Left ventricle myocardium inferior (tissue), 1 donor: ENCODE results near the gene NUDT14. TPM values are rescaled to one million over a fixed set of nuclear protein-coding genes. Genes with fewer than 3 reads are reported as not detected.

Experiments
- DNase-seq: peaks from one replicate; pipeline ENCODE4 v3.0.0-alpha.2; 2020
- H3K27ac ChIP-seq: fragments of 200-600 bp; replicated peaks from 2 replicates; pipeline ENCODE4 v1.8.0; 2021
- H3K27me3 ChIP-seq: fragments of 200-600 bp; 2 replicates; pipeline ENCODE4 v1.8.0; 2021; ENCODE audit warnings: low read depth
- H3K36me3 ChIP-seq: fragments of 200-600 bp; 2 replicates; pipeline ENCODE4 v1.8.0; 2021
- H3K4me1 ChIP-seq: fragments of 200-600 bp; 2 replicates; pipeline ENCODE4 v1.8.0; 2021
- H3K4me3 ChIP-seq: fragments of 200-600 bp; 2 replicates; pipeline ENCODE4 v1.8.0; 2021; ENCODE audit warnings: mild to moderate bottlenecking, moderate library complexity
- H3K9me3 ChIP-seq: fragments of 200-600 bp; replicated peaks from 2 replicates; pipeline ENCODE4 v1.8.0; 2021
- intact Hi-C: fragments of 100-400 bp; cut with micrococcal nuclease; formaldehyde crosslinking; loops from one replicate; pipeline ENCODE4 v1.11.0; 2022
- total RNA-seq: library from RNA; stranded (reverse); fragmentation: NEBNext Ultra II Directional; extraction: Animal tissue kit (Norgen Biotek cat#: 25700); gene quantifications from one replicate; pipeline ENCODE4 v1.2.1, GENCODE V29; 2021
- TF ChIP-seq, protein P1 (sequence below): fragments of 200-600 bp; IDR thresholded peaks from 2 replicates; pipeline ENCODE4 v1.8.0; 2021; ENCODE audit warnings: antibody characterized with exemption, mild to moderate bottlenecking, borderline replicate concordance
- donor health status: DM: no; HTN: yes; CAD: no; lungs with severe emphysema.

The NUDT14 gene
- total RNA-seq, 1 donor from 2014 or later, result 22.9 TPM

DNA sequence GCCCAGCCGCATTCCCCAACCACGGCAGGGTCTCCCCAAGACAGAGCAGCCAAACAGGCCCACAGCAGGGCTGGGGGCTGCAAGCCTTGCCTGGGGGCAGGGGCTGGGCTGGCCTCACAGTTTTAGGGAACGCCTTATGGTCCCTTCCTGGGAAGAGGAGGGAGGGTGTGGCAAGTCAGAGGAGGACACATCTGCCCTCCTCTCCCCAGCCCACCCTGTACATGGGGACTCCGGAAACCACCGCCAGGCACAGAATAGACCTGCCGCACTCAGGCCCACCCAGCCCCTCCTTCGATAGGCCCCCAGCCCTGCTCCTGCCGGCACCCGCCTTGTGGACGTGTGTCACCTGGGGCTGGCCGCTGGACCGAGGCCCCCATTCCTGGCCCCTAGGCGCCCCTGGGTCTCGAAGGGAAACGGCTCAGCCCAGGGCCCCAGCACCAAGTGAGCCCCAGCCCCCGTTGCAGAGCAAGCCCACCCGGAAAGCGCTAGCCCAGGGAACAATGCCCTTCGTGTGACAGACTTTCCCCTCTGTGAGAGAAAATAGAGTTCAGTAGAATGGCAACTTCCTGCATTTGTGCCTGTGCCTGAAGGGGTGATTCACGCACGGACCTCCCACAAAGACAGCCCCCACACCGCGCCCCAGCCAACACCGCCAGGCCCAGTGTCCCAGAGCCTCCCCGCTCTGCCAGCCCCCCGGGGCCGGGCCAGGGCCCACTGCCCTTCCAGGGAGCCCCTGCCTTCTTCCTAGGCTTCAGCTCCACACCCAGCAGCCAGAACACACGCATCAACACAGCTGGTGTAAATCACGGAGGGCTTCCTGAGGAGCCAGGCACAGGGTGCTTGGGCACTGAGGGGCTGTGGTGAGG is 12.0 kb upstream of the NUDT14 start:
- intact Hi-C loops, result no loop called here
- Histone ChIP-seq H3K4me1 (peaks cover 55% of the 10 kb centered on the region), H3K27ac (peak overlapping the region; percentile 95), H3K4me3 (peak overlapping the region; percentile 9), H3K36me3 (no peaks in the 10 kb centered on the region), H3K27me3 (peaks cover 81% of the 10 kb centered on the region), H3K9me3 (peaks cover 6% of the 10 kb centered on the region)
- TF ChIP-seq, protein P1, sequence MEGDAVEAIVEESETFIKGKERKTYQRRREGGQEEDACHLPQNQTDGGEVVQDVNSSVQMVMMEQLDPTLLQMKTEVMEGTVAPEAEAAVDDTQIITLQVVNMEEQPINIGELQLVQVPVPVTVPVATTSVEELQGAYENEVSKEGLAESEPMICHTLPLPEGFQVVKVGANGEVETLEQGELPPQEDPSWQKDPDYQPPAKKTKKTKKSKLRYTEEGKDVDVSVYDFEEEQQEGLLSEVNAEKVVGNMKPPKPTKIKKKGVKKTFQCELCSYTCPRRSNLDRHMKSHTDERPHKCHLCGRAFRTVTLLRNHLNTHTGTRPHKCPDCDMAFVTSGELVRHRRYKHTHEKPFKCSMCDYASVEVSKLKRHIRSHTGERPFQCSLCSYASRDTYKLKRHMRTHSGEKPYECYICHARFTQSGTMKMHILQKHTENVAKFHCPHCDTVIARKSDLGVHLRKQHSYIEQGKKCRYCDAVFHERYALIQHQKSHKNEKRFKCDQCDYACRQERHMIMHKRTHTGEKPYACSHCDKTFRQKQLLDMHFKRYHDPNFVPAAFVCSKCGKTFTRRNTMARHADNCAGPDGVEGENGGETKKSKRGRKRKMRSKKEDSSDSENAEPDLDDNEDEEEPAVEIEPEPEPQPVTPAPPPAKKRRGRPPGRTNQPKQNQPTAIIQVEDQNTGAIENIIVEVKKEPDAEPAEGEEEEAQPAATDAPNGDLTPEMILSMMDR, result no peak
- DNase-seq, result no peak

DNA sequence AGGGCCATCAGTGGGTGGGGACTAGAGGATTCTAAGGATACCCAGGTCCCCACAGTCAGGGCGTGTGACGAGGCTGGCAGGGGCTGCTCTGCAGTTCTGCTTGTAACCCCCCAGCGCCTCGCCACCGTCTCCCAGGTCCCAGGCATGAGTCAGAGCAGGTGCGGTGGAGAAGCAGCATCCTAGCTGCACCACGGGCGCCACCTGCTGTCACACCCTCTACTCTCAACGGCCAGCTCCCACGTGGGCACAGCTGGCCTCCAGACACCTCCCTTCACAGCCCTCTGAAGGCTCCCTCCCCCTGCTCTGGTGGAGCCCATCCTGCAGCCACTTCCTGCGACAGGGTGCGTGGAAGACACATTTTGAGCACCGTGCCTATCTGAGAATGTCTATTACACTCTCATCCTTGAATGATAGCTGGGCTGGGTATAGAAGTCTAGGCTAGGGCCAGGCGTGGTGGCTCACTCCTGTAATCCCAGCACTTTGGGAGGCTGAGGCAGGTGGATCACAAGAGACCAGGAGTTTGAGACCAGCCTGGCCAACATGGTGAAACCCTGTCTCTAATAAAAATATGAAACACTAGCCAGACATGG is 6.9 kb upstream of the NUDT14 start:
- H3K4me1 ChIP-seq, result peaks cover 6% of the 10 kb centered on the region
- H3K27me3 ChIP-seq, result peaks cover 39% of the 10 kb centered on the region
- H3K27ac ChIP-seq, result no peak overlapping the region
- DNase-seq, result no peak
- TF ChIP-seq, protein P1, result peak; percentile 23
- peaks cover 8% of the 10 kb centered on the region for H3K9me3 ChIP-seq
- H3K4me3 ChIP-seq, result no peak overlapping the region
- no peaks in the 10 kb centered on the region for H3K36me3 ChIP-seq
- intact Hi-C loops, result no loop called here

DNA sequence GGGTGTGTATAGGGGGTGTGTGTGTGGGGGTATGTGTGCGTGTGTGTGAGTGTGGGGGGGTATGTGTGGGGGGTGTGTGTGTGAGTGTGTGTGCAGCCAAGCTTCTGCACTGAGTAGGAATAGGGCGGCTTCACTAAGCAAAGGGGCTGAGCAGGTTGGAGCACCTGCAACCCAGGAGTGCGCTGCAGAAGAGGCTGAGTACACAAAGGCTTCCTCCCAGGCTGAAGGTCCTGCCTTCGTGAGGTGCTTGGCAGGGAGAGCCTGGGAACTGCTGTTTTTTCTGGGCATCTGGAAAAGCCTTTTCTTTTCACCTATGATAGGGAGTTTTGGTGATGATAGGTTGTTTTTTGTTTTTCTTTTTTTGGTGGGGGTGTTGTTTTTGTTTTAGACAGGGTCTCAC is 6.0 kb upstream of the NUDT14 start:
- TF ChIP-seq, protein P1, result no peak
- Histone ChIP-seq H3K4me3 (no peak overlapping the region), H3K27ac (no peak overlapping the region), H3K4me1 (peaks cover 11% of the 10 kb centered on the region), H3K9me3 (peaks cover 8% of the 10 kb centered on the region), H3K27me3 (peaks cover 35% of the 10 kb centered on the region), H3K36me3 (no peaks in the 10 kb centered on the region)
- DNase-seq, result no peak
- intact Hi-C loops, result no loop called here

DNA sequence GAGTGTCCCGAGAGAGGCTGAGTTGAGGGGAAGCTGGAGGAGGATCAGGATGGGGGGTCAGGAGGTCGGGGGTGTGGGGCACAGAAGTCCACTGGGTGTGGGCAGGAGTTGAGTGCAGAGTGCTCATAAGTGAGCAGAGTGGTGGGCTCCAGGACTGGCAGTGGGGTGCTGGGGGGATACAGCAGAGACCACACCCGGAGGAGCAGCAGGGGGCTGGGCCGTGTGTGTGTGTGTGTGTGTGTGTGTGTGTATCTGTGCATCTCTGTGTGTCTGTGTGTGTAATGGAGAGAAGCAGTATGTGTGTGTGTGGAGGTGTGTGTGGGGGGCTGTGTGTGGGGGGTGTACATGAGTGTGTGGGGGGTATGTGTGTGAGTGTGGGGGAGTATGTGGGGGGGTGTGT is 4.9 kb upstream of the NUDT14 start:
- peaks cover 20% of the 10 kb centered on the region for H3K4me1 ChIP-seq
- H3K27me3 ChIP-seq, result peaks cover 26% of the 10 kb centered on the region
- H3K27ac ChIP-seq, result no peak overlapping the region
- H3K36me3 ChIP-seq, result no peaks in the 10 kb centered on the region
- no peak overlapping the region for H3K4me3 ChIP-seq
- intact Hi-C loops, result no loop called here
- peaks cover 8% of the 10 kb centered on the region for H3K9me3 ChIP-seq
- TF ChIP-seq, protein P1, result no peak
- no peak for DNase-seq

DNA sequence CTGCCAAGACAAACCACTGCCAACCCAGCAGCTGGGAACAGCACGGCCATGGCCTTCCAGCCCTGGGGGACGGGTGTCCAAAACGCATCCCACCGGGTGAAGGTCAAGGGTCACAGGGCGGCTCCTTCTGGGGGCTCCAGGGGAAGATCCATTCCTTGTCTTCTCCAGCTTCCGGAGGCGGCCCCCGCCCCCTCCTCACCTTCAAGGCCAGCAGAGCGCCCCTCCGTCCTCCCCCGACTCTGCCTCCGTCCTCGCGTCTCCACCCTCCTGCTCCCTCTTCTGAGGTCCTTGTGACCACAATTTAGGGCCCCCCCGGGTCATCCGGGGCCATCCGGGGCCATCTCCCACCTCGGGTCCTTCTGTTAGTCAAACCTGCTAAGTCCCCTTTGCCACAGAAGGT is 3.9 kb upstream of the NUDT14 start:
- intact Hi-C loops, result no loop called here
- TF ChIP-seq, protein P1, result no peak

More for the DNA sequence above, 3.9 kb upstream of the NUDT14 start:
- DNase-seq, result no peak
- Histone ChIP-seq H3K4me3 (no peak overlapping the region), H3K9me3 (peaks cover 8% of the 10 kb centered on the region), H3K27ac (no peak overlapping the region), H3K4me1 (peaks cover 28% of the 10 kb centered on the region), H3K36me3 (no peaks in the 10 kb centered on the region), H3K27me3 (peaks cover 24% of the 10 kb centered on the region)
